SK-N-SH (cell line): ENCODE measurements around the gene SSBP1. TPM values are rescaled to one million over a fixed set of nuclear protein-coding genes. Genes with fewer than 3 reads are reported as not detected.

Experiments used
- CTCF ChIA-PET: fragments of 300-600, 350-600 bp; formaldehyde crosslinking; extraction: SDS; loops from one replicate; lab custom pipeline; 2021; lab: Yijun Ruan, JAX
- POLR2A ChIA-PET: fragments of 350-600 bp; sonication (Branson Sonifier 250); formaldehyde crosslinking; extraction: SDS; loops from one replicate; lab custom pipeline; 2020; ENCODE audit warnings: antibody characterized with exemption, inconsistent platforms; lab: Yijun Ruan, JAX
- DNase-seq: peaks from one replicate; pipeline ENCODE4 v3.0.0; 2012
- H2AFZ ChIP-seq: fragments of 200-600 bp; sonication (generic); 2 replicates; pipeline ENCODE4 v1.8.1; 2016; ENCODE audit warnings: antibody characterized with exemption, mild to moderate bottlenecking, low read depth
- H3F3A ChIP-seq: fragments of 200-600 bp; sonication (generic); replicated peaks from 2 replicates; pipeline ENCODE3; 2016; ENCODE audit warnings: antibody characterized with exemption, mild to moderate bottlenecking; ENCODE audit not compliant: insufficient read depth
- H3K27ac ChIP-seq, 2 experiments: fragments of 200-500 bp in 1 of 2; fragments of 200-600 bp in 1 of 2; sonication (Bioruptor generic) in 1 of 2; sonication (generic), shearing (Covaris generic) in 1 of 2; 2 replicates each; pipeline versions ENCODE4 v1.5.1 to v1.6.1; 2014 to 2016; ENCODE audit warnings: low read depth in 2 of 2, inconsistent platforms in 1 of 2, low read length in 1 of 2, mild to moderate bottlenecking in 1 of 2, mixed read lengths in 1 of 2
- H3K27me3 ChIP-seq: fragments of 200-600 bp; sonication (generic), shearing (Covaris generic); 2 replicates; pipeline ENCODE4 v1.6.1; 2016; ENCODE audit warnings: mixed run types; ENCODE audit not compliant: insufficient read depth
- H3K36me3 ChIP-seq, 2 experiments: fragments of 200-500 bp in 1 of 2; fragments of 200-600 bp in 1 of 2; sonication (Bioruptor generic) in 1 of 2; sonication (generic) in 1 of 2; replicated peaks in 1 of 2; 2 replicates each; pipeline versions ENCODE3 to v1.5.1; 2014 to 2016; ENCODE audit warnings: low read length in 1 of 2, mild to moderate bottlenecking in 1 of 2; ENCODE audit not compliant: insufficient read depth in 2 of 2, control insufficient read depth in 1 of 2
- H3K4me1 ChIP-seq, 2 experiments: fragments of 200-500 bp in 1 of 2; fragments of 200-600 bp in 1 of 2; sonication (Bioruptor generic) in 1 of 2; sonication (generic), shearing (Covaris generic) in 1 of 2; 2 replicates each; pipeline versions ENCODE4 v1.5.1 to v1.6.1; 2014 to 2016; ENCODE audit warnings: low read depth in 1 of 2, low read length in 1 of 2, mixed run types in 1 of 2; ENCODE audit not compliant: insufficient read depth in 2 of 2, control insufficient read depth in 1 of 2
- H3K4me2 ChIP-seq: fragments of 200-600 bp; sonication (generic), shearing (Covaris generic); 2 replicates; pipeline ENCODE4 v1.6.1; 2017; ENCODE audit warnings: mixed run types
- H3K4me3 ChIP-seq, 2 experiments: fragments of 200-500 bp in 1 of 2; fragments of 200-600 bp in 1 of 2; sonication (Bioruptor generic) in 1 of 2; sonication (generic), shearing (Covaris generic) in 1 of 2; 2 replicates each; pipeline versions ENCODE4 v1.5.1 to v1.8.1; 2014 to 2016; ENCODE audit warnings: low read depth in 2 of 2, inconsistent platforms in 1 of 2, low read length in 1 of 2, mild to moderate bottlenecking in 1 of 2, mixed read lengths in 1 of 2, moderate library complexity in 1 of 2
- H3K79me2 ChIP-seq: fragments of 200-600 bp; sonication (generic); 2 replicates; pipeline ENCODE4 v1.8.1; 2017; ENCODE audit warnings: mild to moderate bottlenecking; ENCODE audit not compliant: insufficient read depth
- H3K9ac ChIP-seq: fragments of 200-600 bp; sonication (generic); 2 replicates; pipeline ENCODE4 v1.6.1; 2017; ENCODE audit warnings: mixed run types
- H3K9me2 ChIP-seq: fragments of 200-600 bp; sonication (generic); 2 replicates; pipeline ENCODE4 v1.6.1; 2017; ENCODE audit warnings: mixed run types
- H3K9me3 ChIP-seq: fragments of 200-600 bp; sonication (generic); 2 replicates; pipeline ENCODE4 v1.6.1; 2017; ENCODE audit warnings: mixed run types, mild to moderate bottlenecking, moderate library complexity
- H4K20me1 ChIP-seq: fragments of 200-600 bp; sonication (generic); 2 replicates; pipeline ENCODE4 v1.6.1; 2017; ENCODE audit warnings: mild to moderate bottlenecking, mixed run types; ENCODE audit not compliant: insufficient read depth
- CHD2 ChIP-seq: fragments of 150-350 bp; IDR thresholded peaks from 2 replicates; pipeline ENCODE4 v1.6.1; 2018; ENCODE audit warnings: low read length; ENCODE audit not compliant: partially characterized antibody
- ELF1 ChIP-seq: IDR thresholded peaks from 2 replicates; pipeline ENCODE4 v1.4.0; 2012
- EP300 ChIP-seq, 2 experiments: IDR thresholded peaks; 2 replicates each; pipeline versions ENCODE4 v1.4.0 to v1.6.1; 2012; ENCODE audit warnings: borderline replicate concordance in 1 of 2, low read depth in 1 of 2, low read length in 1 of 2
- FOXJ3 ChIP-seq: sonication (generic); formaldehyde crosslinking; IDR thresholded peaks from 2 replicates; pipeline ENCODE4 v1.5.1; 2020; ENCODE audit warnings: mild to moderate bottlenecking, missing genetic modification reagents
- FOXM1 ChIP-seq: IDR thresholded peaks from 2 replicates; pipeline ENCODE4 v1.4.0; 2012; ENCODE audit warnings: low read depth, mild to moderate bottlenecking
- GABPA ChIP-seq: IDR thresholded peaks from 2 replicates; pipeline ENCODE4 v1.4.0; 2012; ENCODE audit warnings: low read depth, mild to moderate bottlenecking
- JUND ChIP-seq: IDR thresholded peaks from 2 replicates; pipeline ENCODE4 v1.4.0; 2012
- MAX ChIP-seq: IDR thresholded peaks from 2 replicates; pipeline ENCODE4 v1.4.0; 2012; ENCODE audit warnings: low read depth
- NFIC ChIP-seq: IDR thresholded peaks from 2 replicates; pipeline ENCODE4 v1.4.0; 2012; ENCODE audit warnings: borderline replicate concordance
- NRF1 ChIP-seq: IDR thresholded peaks from 2 replicates; pipeline ENCODE4 v1.6.1; 2012; ENCODE audit warnings: low read depth, mild to moderate bottlenecking, low read length
- PBX3 ChIP-seq: IDR thresholded peaks from 2 replicates; pipeline ENCODE4; 2012
- POLR2AphosphoS5 ChIP-seq: IDR thresholded peaks from 2 replicates; pipeline ENCODE4 v1.6.1; 2012; ENCODE audit warnings: low read depth, low read length
- RCOR1 ChIP-seq: fragments of 150-350 bp; IDR thresholded peaks from 2 replicates; pipeline ENCODE4 v1.6.1; 2017; ENCODE audit warnings: antibody characterized with exemption, low read length
- REST ChIP-seq: IDR thresholded peaks from 2 replicates; pipeline ENCODE4 v1.6.1; 2012; ENCODE audit warnings: mild to moderate bottlenecking, low read depth, low read length, moderate library complexity
- RFX5 ChIP-seq: IDR thresholded peaks from 2 replicates; pipeline ENCODE4 v1.6.1; 2012; ENCODE audit warnings: mild to moderate bottlenecking, improper control_type of control experiment, low read length
- RXRA ChIP-seq: IDR thresholded peaks from 2 replicates; pipeline ENCODE4 v1.4.0; 2012; ENCODE audit warnings: low read depth, mild to moderate bottlenecking, borderline replicate concordance
- TAF1 ChIP-seq: IDR thresholded peaks from 2 replicates; pipeline ENCODE4 v1.6.1; 2012; ENCODE audit warnings: low read depth, mild to moderate bottlenecking, low read length, moderate library complexity, borderline replicate concordance
- TCF12 ChIP-seq: IDR thresholded peaks from 2 replicates; pipeline ENCODE4 v1.4.0; 2012
- TEAD4 ChIP-seq: IDR thresholded peaks from 2 replicates; pipeline ENCODE4 v1.4.0; 2012; ENCODE audit warnings: mild to moderate bottlenecking, borderline replicate concordance; ENCODE audit not compliant: insufficient read depth
- USF2 ChIP-seq: fragments of 150-350 bp; IDR thresholded peaks from 2 replicates; pipeline ENCODE4 v1.6.1; 2017; ENCODE audit warnings: antibody characterized with exemption, low read length, low read depth, borderline replicate concordance
- ZBTB33 ChIP-seq: IDR thresholded peaks from 2 replicates; pipeline ENCODE4 v1.4.0; 2012; ENCODE audit warnings: low read depth, borderline replicate concordance
- WGBS: methylation state at CpG from one replicate; pipeline ENCODE4 v1.1.6; 2017; ENCODE audit warnings: low lambda C conversion rate; 5-methylcytosine and 5-hydroxymethylcytosine counted together
- polyA plus RNA-seq, 3 experiments: library from polyadenylated mRNA; depleted of rRNA; stranded (reverse); fragments of >200 nt; gene quantifications; 2 replicates each; pipeline ENCODE4 v1.2.3, GENCODE V29; 2012

SSBP1 gene
- polyA plus RNA-seq, 1 of the 3 experiments (the other 2 are of a cell fraction), result 212 TPM

GRCh38 chr7:141742229-141742628, 4.1 kb downstream of the SSBP1 start:
- no peak overlapping the region for H3K9ac ChIP-seq
- no peaks in the 10 kb centered on the region for H3K9me3 ChIP-seq
- WGBS, result 56% methylated on average over 1 of the region's 1 CpG
- peaks cover 19% of the 10 kb centered on the region for H3F3A ChIP-seq
- ChIA-PET CTCF (interaction anchor here (0.8 kb wide), 1 partner anchor 44 kb away, joined by 3 read pairs; no protein-coding TSS in a partner anchor), POLR2A (no interaction called here)
- no peak overlapping the region for H3K4me3 ChIP-seq
- no peaks in the 10 kb centered on the region for H3K27me3 ChIP-seq
- H3K36me3 ChIP-seq, result peaks cover 76 to 78% of the 10 kb centered on the region in 2 experiments
- no peaks in the 10 kb centered on the region for H3K9me2 ChIP-seq
- no peak for DNase-seq
- H4K20me1 ChIP-seq, result no peaks in the 10 kb centered on the region
- H3K27ac ChIP-seq, result no peak overlapping the region
- H3K4me1 ChIP-seq, result peaks cover 6 to 22% of the 10 kb centered on the region in 2 experiments; a peak in 2 of 4 replicates
- peaks cover 40% of the 10 kb centered on the region for H3K79me2 ChIP-seq
- no peak overlapping the region for H3K4me2 ChIP-seq
- no peak overlapping the region for H2AFZ ChIP-seq
- no peak for TF ChIP-seq JUND
- TF ChIP-seq NFIC, result no peak
- TF ChIP-seq ELF1, result no peak
- TF ChIP-seq USF2, result no peak
- no peak for TF ChIP-seq TCF12
- TF ChIP-seq MAX, result no peak
- TF ChIP-seq TAF1, result no peak
- TF ChIP-seq RFX5, result no peak
- TF ChIP-seq NRF1, result no peak
- TF ChIP-seq PBX3, result no peak
- no peak for TF ChIP-seq POLR2AphosphoS5
- TF ChIP-seq FOXJ3, result no peak
- TF ChIP-seq EP300 (IDR thresholded peaks at IDR 0.05; ENCODE audit: borderline replicate concordance in 1 of 2, low read depth in 1 of 2, low read length in 1 of 2), result no peak
- TF ChIP-seq GABPA, result no peak
- no peak for TF ChIP-seq RCOR1

- Histone ChIP-seq H3K4me2 (no peak overlapping the region), H3K27ac (no peak overlapping the region), H3K9me3 (no peaks in the 10 kb centered on the region; the same call in 1 of the 2 replicates), H3K79me2 (peaks cover 30% of the 10 kb centered on the region), H2AFZ (no peak overlapping the region), H3F3A (peaks cover 23% of the 10 kb centered on the region), H3K9ac (no peak overlapping the region), H3K36me3 (peaks cover 90 to 94% of the 10 kb centered on the region in 2 experiments), H3K27me3 (no peaks in the 10 kb centered on the region), H4K20me1 (no peaks in the 10 kb centered on the region), H3K9me2 (no peaks in the 10 kb centered on the region), H3K4me3 (no peak overlapping the region), H3K4me1 (peaks cover 5 to 18% of the 10 kb centered on the region in 2 experiments; a peak in 2 of 4 replicates)
- ChIA-PET CTCF (interaction anchor here (1.6 kb wide), 1 partner anchor 89 kb away, joined by 4 read pairs; no protein-coding TSS in a partner anchor), POLR2A (no interaction called here)
- DNase-seq, result no peak
- 52% methylated on average over 2 of the region's 2 CpGs for WGBS
- TF ChIP-seq ELF1 (no peak), FOXJ3 (no peak), RCOR1 (no peak), TEAD4 (no peak), RXRA (no peak), REST (no peak), ZBTB33 (no peak), CHD2 (no peak), TAF1 (no peak), FOXM1 (no peak), TCF12 (no peak)
Observed at GRCh38 chr7:141744131-141744530, 6.0 kb downstream of the SSBP1 start.
